IPS-20b (cell line): ENCODE results near the gene CHD9NB.

Experiments used
- H3K27ac ChIP-seq: one replicate; pipeline ENCODE4 v1.5.1; 2013; ENCODE audit warnings: low read length
- H3K27me3 ChIP-seq: 2 replicates; pipeline ENCODE4 v1.6.1; 2013; ENCODE audit warnings: mild to moderate bottlenecking, low read length, inconsistent platforms; ENCODE audit not compliant: insufficient read depth
- H3K36me3 ChIP-seq: 2 replicates; pipeline ENCODE4 v1.6.1; 2013; ENCODE audit warnings: low read depth, mild to moderate bottlenecking, inconsistent platforms, low read length, moderate library complexity; ENCODE audit not compliant: insufficient read depth
- H3K4me1 ChIP-seq: 2 replicates; pipeline ENCODE4 v1.6.1; 2013; ENCODE audit warnings: mild to moderate bottlenecking, control low read depth, inconsistent platforms, low read length, moderate library complexity; ENCODE audit not compliant: insufficient read depth
- H3K4me3 ChIP-seq: 2 replicates; pipeline ENCODE4 v1.5.1; 2013; ENCODE audit warnings: mild to moderate bottlenecking, low read length, inconsistent platforms
- H3K9ac ChIP-seq: 2 replicates; pipeline ENCODE4 v1.6.1; 2013; ENCODE audit warnings: low read depth, mild to moderate bottlenecking, inconsistent platforms, low read length, moderate library complexity
- H3K9me3 ChIP-seq: 2 replicates; pipeline ENCODE4 v1.6.1; 2013; ENCODE audit warnings: mild to moderate bottlenecking, low read depth, low read length, inconsistent platforms; ENCODE audit not compliant: insufficient read depth

CHD9NB gene

GRCh38 chr16:53091466-53092211, 38.9 kb upstream of the CHD9NB start:
- Histone ChIP-seq H3K27ac (no peak overlapping the region), H3K9ac (peak overlapping the region; percentile 34; the same call in 1 of the 2 replicates)

GRCh38 chr16:53090591-53091411, 38.1 kb upstream of the CHD9NB start:
- Histone ChIP-seq H3K36me3 (no peaks in the 10 kb centered on the region), H3K27me3 (no peaks in the 10 kb centered on the region), H3K27ac (peak overlapping the region; percentile 74), H3K9me3 (no peaks in the 10 kb centered on the region), H3K4me1 (peaks cover 47% of the 10 kb centered on the region), H3K9ac (peak overlapping the region; percentile 34; the same call in 1 of the 2 replicates), H3K4me3 (peak overlapping the region; percentile 50; the same call in 1 of the 2 replicates)

More at GRCh38 chr16:53091466-53092211, 38.9 kb upstream of the CHD9NB start:
- H3K4me3 ChIP-seq = peak overlapping the region; percentile 50; the same call in 1 of the 2 replicates
- H3K27me3 ChIP-seq = no peaks in the 10 kb centered on the region
- no peaks in the 10 kb centered on the region for H3K9me3 ChIP-seq
- H3K4me1 ChIP-seq = peaks cover 42% of the 10 kb centered on the region; the same call in 1 of the 2 replicates
- no peaks in the 10 kb centered on the region for H3K36me3 ChIP-seq

- Histone ChIP-seq H3K9ac (peak overlapping the region; percentile 34; the same call in 1 of the 2 replicates), H3K27ac (peak overlapping the region; percentile 74), H3K4me3 (peak overlapping the region; percentile 50; the same call in 1 of the 2 replicates), H3K27me3 (no peaks in the 10 kb centered on the region), H3K4me1 (peaks cover 53% of the 10 kb centered on the region), H3K9me3 (no peaks in the 10 kb centered on the region), H3K36me3 (no peaks in the 10 kb centered on the region)
Measured at GRCh38 chr16:53090286-53090590, 37.5 kb upstream of the CHD9NB start.

GRCh38 chr16:53089434-53090285, 37.0 kb upstream of the CHD9NB start:
- Histone ChIP-seq H3K27me3 (no peaks in the 10 kb centered on the region), H3K36me3 (no peaks in the 10 kb centered on the region), H3K4me3 (peak overlapping the region; percentile 50; the same call in 1 of the 2 replicates), H3K27ac (peak overlapping the region; percentile 74), H3K9ac (peak overlapping the region; percentile 34; the same call in 1 of the 2 replicates), H3K9me3 (no peaks in the 10 kb centered on the region), H3K4me1 (peaks cover 57% of the 10 kb centered on the region)

- Histone ChIP-seq H3K27ac (no peak overlapping the region), H3K4me3 (no peak overlapping the region), H3K9ac (no peak overlapping the region), H3K4me1 (peaks cover 49% of the 10 kb centered on the region), H3K36me3 (no peaks in the 10 kb centered on the region), H3K9me3 (no peaks in the 10 kb centered on the region), H3K27me3 (no peaks in the 10 kb centered on the region)
Measured at GRCh38 chr16:53087101-53087500, 34.4 kb upstream of the CHD9NB start.

GRCh38 chr16:53085931-53086421, 33.3 kb upstream of the CHD9NB start:
- Histone ChIP-seq H3K9ac (no peak overlapping the region), H3K27me3 (no peaks in the 10 kb centered on the region), H3K9me3 (no peaks in the 10 kb centered on the region), H3K4me3 (no peak overlapping the region), H3K27ac (no peak overlapping the region), H3K4me1 (peaks cover 45% of the 10 kb centered on the region), H3K36me3 (no peaks in the 10 kb centered on the region)

GRCh38 chr16:53085369-53085843, 32.7 kb upstream of the CHD9NB start:
- Histone ChIP-seq H3K9ac (no peak overlapping the region), H3K36me3 (no peaks in the 10 kb centered on the region), H3K9me3 (no peaks in the 10 kb centered on the region), H3K27ac (no peak overlapping the region), H3K4me1 (peaks cover 45% of the 10 kb centered on the region), H3K4me3 (no peak overlapping the region), H3K27me3 (no peaks in the 10 kb centered on the region)

GRCh38 chr16:53084746-53085334, 32.1 kb upstream of the CHD9NB start:
- peaks cover 45% of the 10 kb centered on the region for H3K4me1 ChIP-seq
- H3K27me3 ChIP-seq = no peaks in the 10 kb centered on the region
- H3K9ac ChIP-seq = no peak overlapping the region
- H3K27ac ChIP-seq = no peak overlapping the region
- H3K36me3 ChIP-seq = no peaks in the 10 kb centered on the region
- no peak overlapping the region for H3K4me3 ChIP-seq
- H3K9me3 ChIP-seq = no peaks in the 10 kb centered on the region

GRCh38 chr16:53084141-53084541, 31.4 kb upstream of the CHD9NB start:
- Histone ChIP-seq H3K4me1 (peaks cover 45% of the 10 kb centered on the region), H3K27ac (no peak overlapping the region), H3K4me3 (no peak overlapping the region), H3K27me3 (no peaks in the 10 kb centered on the region), H3K36me3 (no peaks in the 10 kb centered on the region), H3K9ac (no peak overlapping the region), H3K9me3 (no peaks in the 10 kb centered on the region)

GRCh38 chr16:53083119-53083518, 30.4 kb upstream of the CHD9NB start:
- Histone ChIP-seq H3K4me3 (no peak overlapping the region), H3K9me3 (no peaks in the 10 kb centered on the region), H3K9ac (no peak overlapping the region), H3K27ac (no peak overlapping the region), H3K36me3 (no peaks in the 10 kb centered on the region), H3K4me1 (peaks cover 49% of the 10 kb centered on the region), H3K27me3 (no peaks in the 10 kb centered on the region)

GRCh38 chr16:53082509-53082908, 29.8 kb upstream of the CHD9NB start:
- Histone ChIP-seq H3K4me1 (peaks cover 49% of the 10 kb centered on the region), H3K36me3 (no peaks in the 10 kb centered on the region), H3K27ac (no peak overlapping the region), H3K4me3 (no peak overlapping the region), H3K9me3 (no peaks in the 10 kb centered on the region), H3K9ac (no peak overlapping the region), H3K27me3 (no peaks in the 10 kb centered on the region)
